HT1080 (cell line): ENCODE data around the gene MATN1. TPM values are rescaled to one million over a fixed set of nuclear protein-coding genes. Genes with fewer than 3 reads are reported as not detected.

Experiments
- DNase-seq: peaks from one replicate; pipeline ENCODE4 v3.0.0-alpha.2; 2015; ENCODE audit warnings: low read depth
- total RNA-seq: library from RNA; depleted of rRNA; stranded (reverse); fragments of >200 nt; shearing (Covaris generic); gene quantifications from 2 replicates; pipeline ENCODE4 v1.2.3, GENCODE V29; 2014

Gene MATN1
- total RNA-seq, 1 experiment from 2014 or later, result not detected

- no peak for DNase-seq
Observed at GRCh38 chr1:30745834-30746208, 22.4 kb upstream of the MATN1 start.

DNA sequence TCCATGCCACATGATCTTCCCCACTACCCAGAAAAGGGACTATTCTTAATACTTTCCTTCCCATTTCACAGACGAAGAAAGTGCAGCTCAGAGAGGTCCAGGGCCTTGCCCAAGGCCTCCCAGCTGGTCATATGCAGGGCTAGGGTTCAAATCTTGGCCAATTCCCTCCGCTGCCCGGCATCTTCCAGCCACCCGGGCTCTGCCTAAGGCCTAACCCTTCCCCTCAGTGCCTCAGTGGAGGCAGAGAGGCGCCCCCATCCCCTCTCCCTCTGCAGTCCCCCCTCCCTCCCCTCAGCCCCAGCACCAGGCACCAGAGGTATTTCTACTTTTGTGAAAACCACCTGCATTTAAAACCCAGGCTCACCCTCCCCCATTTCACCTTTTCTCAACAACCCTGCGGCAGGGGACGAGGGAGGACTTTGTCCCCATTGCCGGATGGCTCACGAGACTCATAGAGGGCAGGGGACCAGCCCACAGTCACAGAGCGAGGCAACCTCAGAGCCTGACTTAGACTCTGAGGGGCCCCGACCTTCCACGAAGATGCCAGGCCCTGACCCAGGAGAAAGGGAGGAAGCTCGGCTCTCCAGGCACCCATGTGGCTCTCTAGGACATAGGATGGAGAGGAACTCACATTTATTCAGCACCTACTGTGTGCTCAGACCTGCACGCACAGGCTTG, 21.9 kb upstream of the MATN1 start:
- no peak for DNase-seq

DNA sequence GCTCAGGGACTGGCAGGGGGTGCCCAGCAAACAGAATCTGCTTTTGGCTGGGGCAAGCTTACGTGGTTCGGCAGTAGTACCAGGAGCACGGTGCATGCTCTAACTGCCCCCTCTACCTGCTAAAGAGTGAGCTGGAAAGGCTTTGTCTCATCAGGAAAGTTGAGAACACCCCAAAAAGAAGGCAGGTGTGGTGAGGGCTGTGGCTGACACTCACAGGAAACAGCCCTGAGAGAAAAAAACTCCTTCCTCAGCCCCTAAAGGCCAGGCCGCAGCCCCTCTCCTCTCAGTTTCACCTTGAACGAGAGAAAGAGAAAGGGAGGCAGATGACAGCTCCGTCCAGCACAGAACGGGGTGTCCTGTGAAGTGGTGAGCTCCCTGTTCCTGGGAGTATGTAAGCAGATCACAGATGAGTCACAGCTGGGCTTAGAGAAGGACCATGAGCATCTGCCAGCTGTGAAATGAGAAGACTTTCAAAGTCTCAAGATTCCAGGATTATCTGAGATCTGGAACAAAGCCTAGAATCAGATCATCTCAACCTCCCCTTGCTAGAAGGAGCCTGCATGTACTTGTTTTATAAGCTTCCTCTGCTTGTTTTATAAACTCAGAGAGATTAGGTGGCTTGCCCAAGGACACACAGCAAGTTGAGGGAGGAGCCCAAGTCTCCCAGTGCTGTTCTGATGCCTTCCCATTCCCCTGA, 20.8 kb upstream of the MATN1 start:
- DNase-seq, result peak; percentile 48

GRCh38 chr1:30743584-30744059, 20.2 kb upstream of the MATN1 start:
- DNase-seq, result peak; percentile 81

GRCh38 chr1:30742963-30743559, 19.7 kb upstream of the MATN1 start:
- DNase-seq, result no peak

DNA sequence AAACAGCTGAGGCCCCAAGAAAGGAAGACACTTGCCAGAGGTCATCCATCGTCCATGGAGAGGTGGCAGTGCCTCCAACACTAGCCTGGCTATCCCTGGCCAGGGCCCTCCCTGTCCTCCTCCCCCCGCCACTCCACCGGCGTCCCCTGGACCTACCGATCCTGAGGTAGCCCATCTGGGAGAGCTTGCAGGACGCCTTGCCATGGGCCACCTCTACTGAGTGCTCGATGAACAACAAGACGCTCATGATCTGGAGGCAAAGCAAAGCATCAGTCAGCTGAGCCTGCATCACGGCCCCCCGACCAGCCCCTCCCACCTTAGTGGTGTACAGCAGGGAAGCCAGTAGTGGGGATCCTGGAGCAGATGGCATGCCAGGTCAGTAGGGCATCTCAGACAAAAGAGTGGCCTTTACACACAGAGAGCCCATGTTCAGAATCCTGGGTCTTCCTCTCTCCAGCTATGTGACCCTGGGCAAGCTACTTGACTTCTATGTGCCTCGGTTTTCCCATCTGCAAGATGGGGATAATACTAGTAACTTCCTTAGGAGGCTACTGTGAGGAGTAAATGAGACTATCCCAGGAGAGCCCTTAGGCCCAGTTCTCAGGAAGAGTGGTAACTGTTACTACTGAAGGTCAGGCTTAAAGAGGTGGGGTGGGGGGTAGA, 19.0 kb upstream of the MATN1 start:
- DNase-seq, result no peak

- peak; percentile 83 for DNase-seq
Observed at GRCh38 chr1:30741239-30741894, 18.0 kb upstream of the MATN1 start.

GRCh38 chr1:30740251-30741238, 17.2 kb upstream of the MATN1 start:
- no peak for DNase-seq

GRCh38 chr1:30739601-30740000, 16.2 kb upstream of the MATN1 start:
- no peak for DNase-seq

GRCh38 chr1:30738715-30739559, 15.6 kb upstream of the MATN1 start:
- no peak for DNase-seq

DNA sequence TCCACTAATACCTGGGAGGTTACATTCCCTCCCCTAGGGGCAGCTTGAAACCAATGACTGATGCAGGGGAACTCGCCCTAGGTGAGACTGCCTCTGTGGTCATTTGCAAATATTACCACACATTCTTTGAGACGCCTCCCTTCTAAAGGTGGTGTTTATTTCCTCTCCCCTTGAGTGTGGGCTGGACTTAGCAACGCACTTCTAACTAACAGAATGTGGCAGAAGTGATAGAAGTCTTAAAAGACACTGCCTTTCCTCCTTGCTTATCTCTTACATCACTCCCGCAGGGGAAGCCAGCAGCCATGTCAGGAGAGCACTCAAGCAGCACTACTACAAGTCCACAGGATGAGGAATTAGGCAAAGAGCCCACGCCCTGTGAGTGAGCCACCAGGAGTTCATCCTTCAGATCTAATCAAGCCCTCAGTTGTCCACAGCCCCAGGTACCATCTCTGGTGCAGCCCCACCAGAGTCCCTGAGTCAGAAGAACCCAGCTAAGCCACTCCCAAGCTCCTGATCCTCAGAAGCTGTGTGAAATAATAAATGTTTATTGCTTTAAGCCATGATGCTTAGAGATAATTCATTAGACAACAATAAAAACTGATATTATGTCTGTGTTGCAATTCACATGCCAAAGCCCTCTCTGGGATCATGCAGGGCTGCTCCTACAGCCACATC, 14.8 kb upstream of the MATN1 start:
- DNase-seq, result no peak

- DNase-seq, result no peak
Observed at GRCh38 chr1:30737357-30738039, 14.1 kb upstream of the MATN1 start.

- DNase-seq, result no peak
Observed at GRCh38 chr1:30735668-30736498, 12.5 kb upstream of the MATN1 start.

DNA sequence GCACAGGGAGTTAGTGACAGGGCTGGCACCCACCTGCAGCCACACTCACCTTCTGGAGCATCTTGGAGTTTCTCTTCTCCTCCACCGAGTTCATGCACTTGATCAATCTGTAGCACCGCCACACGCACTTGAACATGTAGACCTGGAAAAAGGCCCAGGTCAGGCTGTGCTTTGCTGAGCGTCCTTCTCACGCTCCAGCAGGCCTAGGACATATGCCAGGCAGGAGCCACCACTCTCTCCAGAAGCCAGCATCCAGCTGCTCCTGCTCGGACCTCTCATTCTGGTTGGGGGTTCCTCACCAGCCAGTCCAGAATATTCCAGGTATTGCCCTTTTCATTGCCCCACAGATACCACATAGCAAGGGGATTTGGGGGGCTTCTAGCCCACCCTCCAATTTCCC, 11.7 kb upstream of the MATN1 start:
- DNase-seq, result no peak

GRCh38 chr1:30734580-30734979, 11.2 kb upstream of the MATN1 start:
- DNase-seq, result no peak

DNA sequence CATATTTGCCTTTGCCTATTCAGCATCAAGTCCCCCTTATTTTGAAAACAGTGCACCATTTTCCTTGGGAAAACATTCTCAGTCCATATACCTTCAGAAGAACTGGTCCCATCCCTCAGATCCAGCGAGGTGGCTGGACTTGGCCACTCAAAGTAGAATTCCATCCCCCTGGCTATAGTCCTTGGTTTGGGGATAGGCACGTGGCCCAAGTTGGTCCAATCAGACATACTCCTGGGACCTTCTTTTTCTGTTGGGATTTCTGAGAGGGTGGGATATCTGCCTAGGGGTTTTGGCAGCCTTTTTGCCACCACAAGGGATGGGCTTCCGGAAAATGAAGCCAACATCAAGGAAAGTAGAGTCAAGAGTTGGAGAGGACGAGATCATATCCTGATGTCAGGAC, 10.7 kb upstream of the MATN1 start:
- no peak for DNase-seq

- DNase-seq, result no peak
Observed at GRCh38 chr1:30733493-30733892, 10.1 kb upstream of the MATN1 start.
